Astrocyte (in vitro differentiated cells and primary cell): ENCODE measurements around the gene NPTX1.

Experiments used
- CTCF ChIP-seq: IDR thresholded peaks from 2 replicates; pipeline ENCODE4 v1.5.1; 2011; ENCODE audit warnings: low read depth, mild to moderate bottlenecking, inconsistent platforms, low read length, moderate library complexity; ENCODE audit not compliant: insufficient read depth
- EZH2 ChIP-seq: IDR thresholded peaks from 2 replicates; pipeline ENCODE4 v1.6.1; 2012; ENCODE audit warnings: mild to moderate bottlenecking, low read length, inconsistent platforms; ENCODE audit not compliant: insufficient read depth

GRCh38 chr17:80449930-80450576, 26.4 kb downstream of the NPTX1 start:
- TF ChIP-seq CTCF, result no peak
- TF ChIP-seq EZH2, result no peak
